Hematopoietic multipotent progenitor cell treated with erythropoietin and hydrocortisone succinate and interleukin-3 and kit ligand, for 17 days (in vitro differentiated cells): ENCODE measurements around the gene GMDS.

ENCODE experiments used
- DNase-seq: peaks from one replicate; pipeline ENCODE4 v3.0.0-alpha.2; 2015; ENCODE audit warnings: low spot score

GMDS gene

GRCh38 chr6:1601158-1602048 lies 644.0 kb downstream of the GMDS start:
- no peak for DNase-seq

- no peak for DNase-seq
Measured at GRCh38 chr6:1600764-1601157, 644.6 kb downstream of the GMDS start.

- DNase-seq: no peak
Measured at GRCh38 chr6:1600063-1600763, 645.2 kb downstream of the GMDS start.

- DNase-seq: no peak
Measured at GRCh38 chr6:1599469-1599868, 645.9 kb downstream of the GMDS start.

GRCh38 chr6:1598886-1599285 lies 646.5 kb downstream of the GMDS start:
- DNase-seq: no peak

- DNase-seq: no peak
Measured at GRCh38 chr6:1598433-1598832, 647.0 kb downstream of the GMDS start.

GRCh38 chr6:1597924-1598323 lies 647.5 kb downstream of the GMDS start:
- no peak for DNase-seq

- no peak for DNase-seq
Measured at GRCh38 chr6:1597121-1597744, 648.2 kb downstream of the GMDS start.

- DNase-seq: peak; percentile 47
Measured at GRCh38 chr6:1596088-1596852, 649.1 kb downstream of the GMDS start.

GRCh38 chr6:1595271-1596087 lies 649.9 kb downstream of the GMDS start:
- no peak for DNase-seq

GRCh38 chr6:1594445-1595200 lies 650.8 kb downstream of the GMDS start:
- DNase-seq: no peak

GRCh38 chr6:1593958-1594314 lies 651.5 kb downstream of the GMDS start:
- DNase-seq: no peak

GRCh38 chr6:1593286-1593957 lies 652.0 kb downstream of the GMDS start:
- no peak for DNase-seq

- DNase-seq: no peak
Measured at GRCh38 chr6:1592852-1593251, 652.6 kb downstream of the GMDS start.

- DNase-seq: no peak
Measured at GRCh38 chr6:1591926-1592325, 653.5 kb downstream of the GMDS start.

GRCh38 chr6:1591243-1591642 lies 654.2 kb downstream of the GMDS start:
- no peak for DNase-seq

- no peak for DNase-seq
Measured at GRCh38 chr6:1590580-1590979, 654.8 kb downstream of the GMDS start.

GRCh38 chr6:1589208-1589607 lies 656.2 kb downstream of the GMDS start:
- DNase-seq: no peak

GRCh38 chr6:1587977-1588376 lies 657.4 kb downstream of the GMDS start:
- no peak for DNase-seq

- DNase-seq: no peak
Measured at GRCh38 chr6:1587546-1587945, 657.9 kb downstream of the GMDS start.
